H9 (cell line): Measurements from ENCODE around the gene ADAMTS3. TPM values are rescaled to one million over a fixed set of nuclear protein-coding genes. Genes with fewer than 3 reads are reported as not detected.

Source experiments
- DNase-seq: peaks from one replicate; pipeline ENCODE4 v3.0.0-alpha.2; 2017
- H2AFZ ChIP-seq: one replicate; pipeline ENCODE4 v1.6.1; 2013; ENCODE audit warnings: mild to moderate bottlenecking, low read length, control low read depth, moderate library complexity
- H2AK5ac ChIP-seq: 2 replicates; pipeline ENCODE4 v1.6.1; 2013; ENCODE audit warnings: low read length, control low read depth, mixed read lengths; ENCODE audit not compliant: insufficient read length
- H2BK120ac ChIP-seq: one replicate; pipeline ENCODE4 v1.6.1; 2013; ENCODE audit warnings: low read depth, mild to moderate bottlenecking, low read length, control low read depth, inconsistent platforms; ENCODE audit not compliant: poor library complexity, severe bottlenecking
- H2BK12ac ChIP-seq: 2 replicates; pipeline ENCODE4 v1.6.1; 2013; ENCODE audit warnings: low read length, control low read depth, mixed read lengths, low read depth; ENCODE audit not compliant: insufficient read length
- H2BK15ac ChIP-seq: 2 replicates; pipeline ENCODE4 v1.6.1; 2013; ENCODE audit warnings: low read depth, low read length, control low read depth
- H2BK20ac ChIP-seq: one replicate; pipeline ENCODE4 v1.6.1; 2013; ENCODE audit warnings: low read depth, mild to moderate bottlenecking, low read length, control low read depth, inconsistent platforms; ENCODE audit not compliant: poor library complexity, severe bottlenecking
- H2BK5ac ChIP-seq: 2 replicates; pipeline ENCODE4 v1.6.1; 2013; ENCODE audit warnings: low read length, control low read depth, mixed read lengths; ENCODE audit not compliant: insufficient read length
- H3K14ac ChIP-seq: 2 replicates; pipeline ENCODE4 v1.6.1; 2013; ENCODE audit warnings: low read length, control low read depth; ENCODE audit not compliant: insufficient read depth
- H3K18ac ChIP-seq: 2 replicates; pipeline ENCODE4 v1.6.1; 2013; ENCODE audit warnings: low read depth, mild to moderate bottlenecking, mixed read lengths, low read length, control low read depth; ENCODE audit not compliant: insufficient read length
- H3K23ac ChIP-seq: 2 replicates; pipeline ENCODE4 v1.6.1; 2013; ENCODE audit warnings: low read length, control low read depth, mixed read lengths, low read depth; ENCODE audit not compliant: insufficient read length
- H3K23me2 ChIP-seq: 2 replicates; pipeline ENCODE4 v1.6.1; 2013; ENCODE audit warnings: low read depth, mild to moderate bottlenecking, mixed read lengths, low read length, control low read depth; ENCODE audit not compliant: insufficient read length, poor library complexity, severe bottlenecking
- H3K27ac ChIP-seq: 2 replicates; pipeline ENCODE4 v1.5.1; 2013; ENCODE audit warnings: low read length, control low read depth, mixed read lengths, low read depth; ENCODE audit not compliant: insufficient read length
- H3K27me3 ChIP-seq: 2 replicates; pipeline ENCODE4 v1.6.1; 2013; ENCODE audit warnings: low read length, control low read depth, inconsistent platforms; ENCODE audit not compliant: insufficient read depth
- H3K4ac ChIP-seq: 2 replicates; pipeline ENCODE4 v1.6.1; 2013; ENCODE audit warnings: low read depth, mild to moderate bottlenecking, control low read depth, inconsistent platforms, low read length, moderate library complexity
- H3K4me1 ChIP-seq: 2 replicates; pipeline ENCODE4 v1.6.1; 2013; ENCODE audit warnings: low read length, control low read depth, inconsistent platforms; ENCODE audit not compliant: insufficient read depth
- H3K4me2 ChIP-seq: 2 replicates; pipeline ENCODE4 v1.6.1; 2013; ENCODE audit warnings: low read length, control low read depth, mixed read lengths; ENCODE audit not compliant: insufficient read length, insufficient read depth
- H3K56ac ChIP-seq: 2 replicates; pipeline ENCODE4 v1.6.1; 2013; ENCODE audit warnings: low read depth, mild to moderate bottlenecking, mixed read lengths, low read length, control low read depth; ENCODE audit not compliant: insufficient read length
- H3K79me1 ChIP-seq: 2 replicates; pipeline ENCODE4 v1.6.1; 2013; ENCODE audit warnings: low read depth, mild to moderate bottlenecking, moderate library complexity, low read length, control low read depth, inconsistent platforms; ENCODE audit not compliant: insufficient read depth, poor library complexity, severe bottlenecking
- H3K79me2 ChIP-seq: 2 replicates; pipeline ENCODE4 v1.6.1; 2013; ENCODE audit warnings: low read length, control low read depth, inconsistent platforms; ENCODE audit not compliant: insufficient read depth
- H3K9ac ChIP-seq: 2 replicates; pipeline ENCODE4 v1.6.1; 2013; ENCODE audit warnings: low read length, control low read depth, mixed read lengths; ENCODE audit not compliant: insufficient read length; ENCODE audit errors: extremely low read depth
- H3K9me3 ChIP-seq: one replicate; pipeline ENCODE4 v1.6.1; 2013; ENCODE audit warnings: low read depth, low read length, inconsistent platforms; ENCODE audit not compliant: control insufficient read depth
- H3T11ph ChIP-seq: one replicate; pipeline ENCODE4 v1.6.1; 2013; ENCODE audit warnings: mild to moderate bottlenecking, low read length, control low read depth, inconsistent platforms
- H4K20me1 ChIP-seq: one replicate; pipeline ENCODE4 v1.6.1; 2013; ENCODE audit not compliant: control insufficient read depth, insufficient read length, insufficient read depth
- H4K5ac ChIP-seq: 2 replicates; pipeline ENCODE4 v1.6.1; 2013; ENCODE audit warnings: low read depth, mild to moderate bottlenecking, mixed read lengths, low read length, control low read depth; ENCODE audit not compliant: insufficient read length
- H4K8ac ChIP-seq: replicated peaks from 2 replicates; pipeline ENCODE4 v1.6.1; 2013; ENCODE audit warnings: low read length, control low read depth, mixed read lengths, low read depth; ENCODE audit not compliant: insufficient read length
- H4K91ac ChIP-seq: 2 replicates; pipeline ENCODE4 v1.6.1; 2013; ENCODE audit warnings: low read depth, mild to moderate bottlenecking, moderate library complexity, mixed read lengths, low read length, control low read depth; ENCODE audit not compliant: insufficient read length
- H3K27ac Mint-ChIP-seq, 3 experiments: 2 replicates in 2 of 3; 3 replicates in 1 of 3; pipeline ENCODE4 v1.8.0; 2020 to 2021; ENCODE audit warnings: mixed read lengths in 3 of 3, mild to moderate bottlenecking in 1 of 3, moderate library complexity in 1 of 3
- H3K27me3 Mint-ChIP-seq: 2 replicates; pipeline ENCODE4 v1.8.0; 2021; ENCODE audit warnings: low read depth, mild to moderate bottlenecking, moderate library complexity, mixed read lengths
- H3K36me3 Mint-ChIP-seq, 3 experiments: 2 replicates in 2 of 3; 3 replicates in 1 of 3; pipeline ENCODE4 v1.8.0; 2020 to 2021; ENCODE audit warnings: low read depth in 3 of 3, mixed read lengths in 3 of 3; ENCODE audit not compliant: insufficient read depth in 1 of 3
- H3K4me1 Mint-ChIP-seq, 2 experiments: 2 replicates each; pipeline ENCODE4 v1.8.0; 2020; ENCODE audit warnings: mixed read lengths in 2 of 2
- H3K4me3 Mint-ChIP-seq, 2 experiments: 2 replicates in 1 of 2; 3 replicates in 1 of 2; pipeline ENCODE4 v1.8.0; 2020 to 2021; ENCODE audit warnings: mild to moderate bottlenecking in 2 of 2, mixed read lengths in 2 of 2, moderate library complexity in 1 of 2
- H3K9me3 Mint-ChIP-seq, 2 experiments: 2 replicates in 1 of 2; 3 replicates in 1 of 2; pipeline ENCODE4 v1.8.0; 2020; ENCODE audit warnings: mild to moderate bottlenecking in 2 of 2, mixed read lengths in 2 of 2, moderate library complexity in 1 of 2
- WGBS: extraction: QIAGEN DNeasy Blood & Tissue Kit; methylation state at CpG from one replicate; pipeline ENCODE4 v1.1.7; 2013; ENCODE audit warnings: missing lambda C conversion rate, low lambda C conversion rate, mixed read lengths; ENCODE audit not compliant: insufficient read length; ENCODE audit errors: extremely low coverage; 5-methylcytosine and 5-hydroxymethylcytosine counted together
- total RNA-seq: library from RNA; stranded (reverse); gene quantifications from 2 replicates; pipeline ENCODE4 v1.2.1, GENCODE V29; 2021
- TF ChIP-seq, protein P1 (sequence below): fragments of 200-600 bp; sonication (generic); conservative IDR thresholded peaks from 3 replicates; pipeline ENCODE4 v1.8.0; 2021; ENCODE audit warnings: antibody characterized with exemption, mild to moderate bottlenecking

ADAMTS3 gene
- total RNA-seq, 1 experiment from 2014 or later = 1.1 TPM

DNA sequence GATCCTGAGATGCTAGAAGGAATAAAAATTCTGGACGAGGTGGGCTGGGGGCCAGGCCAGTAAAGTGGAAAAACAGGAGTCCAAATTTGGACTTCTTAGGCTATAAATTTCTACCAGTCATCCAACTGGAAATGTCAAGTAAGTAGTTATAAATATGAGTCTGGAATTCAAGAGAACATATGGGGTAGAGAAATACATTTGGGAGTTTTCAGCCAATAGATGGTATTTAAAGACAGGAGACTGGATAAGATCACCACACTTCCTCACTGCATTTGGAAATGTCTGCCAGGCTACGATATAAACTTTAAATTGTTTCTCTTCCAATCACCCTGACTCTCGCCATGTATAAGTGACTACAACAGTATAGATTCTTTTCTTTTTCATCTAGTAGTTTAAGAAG, 294.8 kb downstream of the ADAMTS3 start:
- Histone ChIP-seq H3K4ac (no peak overlapping the region), H2BK15ac (no peak overlapping the region), H3K23ac (no peak overlapping the region), H3K14ac (no peak overlapping the region), H2BK20ac (no peak overlapping the region), H3K56ac (no peak overlapping the region), H4K91ac (no peak overlapping the region), H4K8ac (no peak overlapping the region), H3K9ac (no peak overlapping the region), H2BK120ac (no peak overlapping the region), H3K23me2 (no peaks in the 10 kb centered on the region), H3K4me1 (no peaks in the 10 kb centered on the region), H3K79me1 (no peaks in the 10 kb centered on the region), H3K27me3 (no peaks in the 10 kb centered on the region), H3K79me2 (no peaks in the 10 kb centered on the region), H3K27ac (no peak overlapping the region), H2AFZ (no peak overlapping the region), H2BK12ac (no peak overlapping the region), H2BK5ac (no peak overlapping the region), H2AK5ac (no peak overlapping the region), H3K18ac (no peak overlapping the region), H3K4me2 (no peak overlapping the region), H4K20me1 (no peaks in the 10 kb centered on the region), H3T11ph (no peak overlapping the region), H4K5ac (no peak overlapping the region), H3K9me3 (peaks cover 4% of the 10 kb centered on the region)
- no peaks in the 10 kb centered on the region for H3K27me3 Mint-ChIP-seq
- TF ChIP-seq, protein P1, sequence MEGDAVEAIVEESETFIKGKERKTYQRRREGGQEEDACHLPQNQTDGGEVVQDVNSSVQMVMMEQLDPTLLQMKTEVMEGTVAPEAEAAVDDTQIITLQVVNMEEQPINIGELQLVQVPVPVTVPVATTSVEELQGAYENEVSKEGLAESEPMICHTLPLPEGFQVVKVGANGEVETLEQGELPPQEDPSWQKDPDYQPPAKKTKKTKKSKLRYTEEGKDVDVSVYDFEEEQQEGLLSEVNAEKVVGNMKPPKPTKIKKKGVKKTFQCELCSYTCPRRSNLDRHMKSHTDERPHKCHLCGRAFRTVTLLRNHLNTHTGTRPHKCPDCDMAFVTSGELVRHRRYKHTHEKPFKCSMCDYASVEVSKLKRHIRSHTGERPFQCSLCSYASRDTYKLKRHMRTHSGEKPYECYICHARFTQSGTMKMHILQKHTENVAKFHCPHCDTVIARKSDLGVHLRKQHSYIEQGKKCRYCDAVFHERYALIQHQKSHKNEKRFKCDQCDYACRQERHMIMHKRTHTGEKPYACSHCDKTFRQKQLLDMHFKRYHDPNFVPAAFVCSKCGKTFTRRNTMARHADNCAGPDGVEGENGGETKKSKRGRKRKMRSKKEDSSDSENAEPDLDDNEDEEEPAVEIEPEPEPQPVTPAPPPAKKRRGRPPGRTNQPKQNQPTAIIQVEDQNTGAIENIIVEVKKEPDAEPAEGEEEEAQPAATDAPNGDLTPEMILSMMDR = no peak
- no peak for DNase-seq
- H3K4me3 Mint-ChIP-seq = no peak overlapping the region
- H3K9me3 Mint-ChIP-seq = peaks cover 0 to 21% of the 10 kb centered on the region in 2 experiments; a peak in 4 of 5 replicates
- H3K36me3 Mint-ChIP-seq = peaks cover 0 to 7% (median 3%) of the 10 kb centered on the region in 3 experiments; a peak in 5 of 7 replicates
- H3K4me1 Mint-ChIP-seq = peaks cover 0 to 4% of the 10 kb centered on the region in 2 experiments; a peak in 2 of 4 replicates
- whole genome bisulfite sequencing = no CpG with 5 or more reads among the region's 3 CpGs
- no peak overlapping the region for H3K27ac Mint-ChIP-seq
